GM15510 (cell line): Measurements from ENCODE around the gene SDCCAG8.

Experiments
- POLR2A ChIP-seq: IDR thresholded peaks from 3 replicates; pipeline ENCODE4 v1.6.1; 2011; ENCODE audit warnings: borderline replicate concordance; ENCODE audit not compliant: insufficient read length; ENCODE audit errors: extremely low read depth

SDCCAG8 gene

DNA sequence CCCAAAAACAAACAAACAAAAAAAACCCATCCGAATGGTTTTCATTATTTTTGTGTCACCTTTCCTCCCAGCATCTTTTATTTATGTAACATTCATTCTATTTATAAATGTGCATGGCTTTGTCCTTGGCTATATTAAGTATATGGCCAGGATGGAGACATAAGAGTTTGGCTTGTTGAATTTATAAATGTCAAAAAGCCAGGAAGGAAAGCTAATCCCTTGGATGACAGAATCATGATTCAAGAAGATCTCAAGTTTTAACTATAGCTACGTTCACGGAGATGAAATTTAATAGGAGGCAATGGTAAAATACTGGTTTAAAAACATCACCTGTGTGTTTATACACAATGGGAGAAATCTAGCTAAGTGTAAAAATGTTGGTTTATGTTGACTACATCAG is 5.7 kb upstream of the SDCCAG8 start:
- TF ChIP-seq POLR2A = no peak

DNA sequence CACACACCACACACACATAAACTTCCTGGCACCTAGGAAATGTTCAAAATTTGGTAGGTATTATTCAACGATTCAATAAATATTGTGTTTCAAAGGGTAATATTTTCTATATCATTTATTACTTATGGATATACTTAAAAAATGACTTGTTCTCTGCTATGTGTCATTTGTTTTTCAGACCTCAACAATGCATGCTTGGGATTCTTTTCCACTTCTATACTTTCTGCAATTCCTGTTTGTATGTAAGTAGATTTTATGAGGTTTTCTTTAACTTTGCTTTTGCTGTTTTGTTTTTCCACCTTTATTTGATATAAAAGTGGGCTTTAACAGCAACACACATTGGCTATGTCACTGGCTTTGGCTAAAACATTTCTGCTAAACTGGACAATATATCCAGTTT is 4.3 kb upstream of the SDCCAG8 start:
- no peak for TF ChIP-seq POLR2A

DNA sequence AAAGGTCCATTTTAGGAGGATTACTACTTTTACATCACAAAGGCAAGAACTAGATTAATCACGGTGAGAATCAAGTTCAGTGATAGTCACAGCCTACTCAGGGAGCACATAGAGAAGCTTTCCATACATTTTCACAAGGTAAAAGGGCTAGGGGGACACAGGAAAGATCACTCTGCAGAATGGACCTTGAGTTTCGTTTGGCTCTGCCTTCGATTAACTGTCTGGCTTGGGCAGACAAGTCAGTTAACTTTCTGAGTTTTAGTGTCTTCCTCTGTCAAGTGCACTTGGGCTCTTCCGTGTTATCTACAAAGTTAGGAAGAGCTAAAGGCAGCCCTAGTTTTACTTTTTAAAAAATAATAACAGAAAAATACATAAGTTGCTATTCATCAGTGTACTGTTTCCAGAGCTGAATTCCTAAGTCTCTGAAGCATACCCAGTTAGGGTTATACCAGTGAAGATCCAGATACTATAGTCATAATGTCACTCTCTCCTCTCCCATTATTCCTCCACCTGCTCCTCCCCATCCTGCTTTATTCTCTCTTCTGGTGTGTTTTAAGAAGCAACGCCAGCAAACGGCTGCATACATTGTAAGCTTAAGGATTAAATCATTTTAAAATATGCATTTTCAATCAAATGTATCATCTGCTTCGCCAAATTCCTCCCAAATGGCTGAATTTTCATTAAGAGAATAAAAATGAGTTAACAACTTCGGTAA is 2.5 kb upstream of the SDCCAG8 start:
- no peak for TF ChIP-seq POLR2A

DNA sequence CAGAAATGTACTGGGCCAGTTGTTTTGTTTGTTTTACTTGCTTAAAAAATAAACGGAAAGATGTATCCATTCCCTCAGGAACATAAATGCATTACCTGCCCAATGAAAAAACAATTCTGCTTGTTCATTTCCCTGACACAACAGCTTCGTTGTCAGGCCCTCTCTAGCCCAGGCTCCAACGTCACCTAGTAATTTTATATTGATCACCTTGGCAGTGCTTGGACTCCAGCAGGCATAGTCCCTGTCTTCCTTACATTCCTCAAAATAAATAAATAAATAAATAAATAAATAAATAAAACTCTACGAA is 2.0 kb upstream of the SDCCAG8 start:
- TF ChIP-seq POLR2A = no peak

DNA sequence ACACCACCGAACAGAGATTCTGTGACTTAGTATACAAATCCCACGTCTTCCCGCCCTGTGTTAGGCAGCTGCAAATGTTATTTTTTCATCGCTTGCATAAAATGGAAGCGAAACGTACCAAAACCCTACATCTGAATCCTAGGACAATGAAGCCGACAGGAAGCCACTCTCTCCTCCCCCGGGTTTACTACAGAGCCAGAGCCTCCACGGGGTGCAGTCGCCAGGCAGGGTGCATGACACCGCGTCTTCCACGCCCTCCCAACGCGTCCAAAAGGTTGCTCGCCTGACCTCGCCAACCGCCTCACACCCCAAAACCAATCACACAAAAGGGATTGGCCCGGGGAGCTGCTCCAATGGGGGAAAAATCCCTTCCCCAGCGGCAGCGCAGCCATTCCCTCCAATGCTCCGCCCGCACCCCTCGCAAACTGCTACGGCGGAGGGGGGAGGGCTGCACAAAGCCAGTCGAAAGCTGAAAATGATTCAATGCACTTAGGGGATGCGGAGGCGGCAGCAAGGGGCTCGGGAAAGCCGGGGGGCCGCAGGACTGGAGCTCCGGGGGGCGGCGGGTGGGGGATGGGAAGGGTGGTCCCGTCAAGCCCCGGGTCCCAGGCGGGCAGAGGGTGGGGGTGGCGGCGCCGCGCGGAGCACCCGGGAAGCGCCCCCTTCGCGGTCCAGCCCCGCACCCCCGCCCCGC is 1.5 kb upstream of the SDCCAG8 start:
- TF ChIP-seq POLR2A = no peak

DNA sequence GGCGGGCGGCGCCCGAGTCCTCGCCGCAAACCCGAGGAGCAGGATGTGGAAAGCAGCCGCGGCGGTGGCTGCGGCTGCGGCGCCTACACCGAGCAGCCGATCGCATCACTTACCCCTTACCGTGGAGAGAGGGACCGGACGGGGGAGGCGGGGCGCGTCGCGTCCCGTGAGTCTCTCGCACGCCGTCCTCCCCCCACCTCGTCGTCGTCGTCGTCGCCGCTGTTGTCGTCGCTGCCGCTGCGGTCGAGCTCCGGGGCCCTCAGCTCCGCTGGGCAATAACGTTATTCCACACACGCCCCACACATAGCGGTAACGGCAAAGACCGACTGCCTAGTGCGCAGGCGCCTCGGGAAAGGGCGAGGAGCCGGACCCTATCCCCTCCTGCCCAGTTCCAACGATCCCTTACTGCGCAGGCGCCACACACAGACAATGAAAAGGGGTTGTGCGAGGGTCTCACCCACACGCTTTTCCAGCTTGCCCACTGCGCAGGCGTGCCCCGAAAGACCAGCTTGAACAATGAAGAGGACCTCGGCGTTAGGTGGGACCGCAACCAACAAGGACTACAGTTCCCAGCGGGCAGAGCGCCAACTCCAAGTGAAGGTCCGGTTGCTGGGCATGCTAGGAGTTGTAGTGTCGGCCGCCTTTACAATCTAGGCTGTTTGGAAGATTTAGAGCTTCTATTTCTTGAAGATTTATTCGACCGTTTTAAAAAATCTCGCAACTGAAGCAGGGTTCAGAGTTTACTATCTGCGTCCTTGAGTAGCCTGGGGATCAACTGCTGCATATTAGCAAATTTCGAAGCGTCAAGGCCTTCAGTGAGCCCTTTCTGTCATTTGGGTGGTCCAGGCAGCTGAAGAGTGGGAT is 682 bp upstream of the SDCCAG8 start, which contains the start of gene CEP170:
Gene CEP170 (minus strand): TSS at position 355 of the 864 bp plus-strand sequence. CDS start 30,001 bp downstream, outside the sequence.
- TF ChIP-seq POLR2A = peak; percentile 69

DNA sequence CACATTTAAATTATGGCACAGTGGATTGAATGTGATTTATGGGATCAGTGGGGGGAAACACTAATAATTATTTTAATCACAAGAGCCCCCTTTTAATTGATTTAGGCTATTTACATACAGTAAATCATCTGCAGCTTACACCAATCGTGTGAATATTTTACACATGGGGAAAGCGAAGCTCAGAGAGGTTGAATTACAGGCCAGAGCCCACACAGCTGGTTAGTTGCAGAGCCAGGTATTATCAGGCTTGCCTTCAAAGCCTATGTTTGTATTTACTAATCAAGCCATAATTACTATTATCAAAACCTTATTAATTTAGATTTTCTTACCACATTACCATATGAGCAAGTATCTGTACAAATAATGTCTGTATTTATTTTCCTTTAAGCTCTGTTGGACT is 749 bp downstream of the SDCCAG8 start:
- TF ChIP-seq POLR2A = no peak

DNA sequence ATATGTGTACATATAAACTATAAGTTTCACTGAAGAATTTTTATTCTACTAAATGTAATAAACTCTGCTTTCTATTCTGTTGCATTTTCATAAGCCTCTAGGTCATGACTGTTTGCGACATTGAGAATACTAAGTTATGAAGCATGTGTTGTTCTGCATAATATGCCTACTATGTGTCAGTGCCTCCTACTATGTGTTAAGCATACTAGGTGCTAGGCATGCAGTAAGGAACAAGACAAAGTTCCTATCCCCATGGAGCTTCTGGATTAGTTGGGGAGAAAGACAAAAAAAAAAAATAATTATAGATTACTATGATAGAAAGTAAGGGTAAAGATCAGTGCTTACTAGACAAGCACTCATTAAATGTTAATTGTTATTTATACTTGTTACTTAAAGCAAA is 1.3 kb downstream of the SDCCAG8 start:
- TF ChIP-seq POLR2A = no peak

DNA sequence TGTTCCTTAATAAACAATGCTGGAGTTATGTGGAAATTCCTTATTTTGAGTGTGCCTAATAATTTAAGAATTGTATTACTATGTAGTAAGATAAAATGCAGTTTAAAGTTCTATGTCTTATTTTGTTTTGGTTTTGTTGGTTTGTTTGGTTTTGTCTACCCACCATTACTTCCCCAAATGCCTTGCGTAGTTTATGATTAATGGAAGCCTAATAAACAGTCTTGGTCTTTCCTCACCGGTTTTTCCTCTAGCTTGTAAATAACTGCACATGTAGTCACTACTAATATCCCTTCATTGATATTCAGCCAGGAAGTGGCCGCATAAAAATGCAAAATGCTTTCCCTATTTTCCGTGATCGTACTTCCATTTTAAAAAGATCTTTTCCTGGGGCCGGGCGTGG is 2.9 kb downstream of the SDCCAG8 start:
- no peak for TF ChIP-seq POLR2A

DNA sequence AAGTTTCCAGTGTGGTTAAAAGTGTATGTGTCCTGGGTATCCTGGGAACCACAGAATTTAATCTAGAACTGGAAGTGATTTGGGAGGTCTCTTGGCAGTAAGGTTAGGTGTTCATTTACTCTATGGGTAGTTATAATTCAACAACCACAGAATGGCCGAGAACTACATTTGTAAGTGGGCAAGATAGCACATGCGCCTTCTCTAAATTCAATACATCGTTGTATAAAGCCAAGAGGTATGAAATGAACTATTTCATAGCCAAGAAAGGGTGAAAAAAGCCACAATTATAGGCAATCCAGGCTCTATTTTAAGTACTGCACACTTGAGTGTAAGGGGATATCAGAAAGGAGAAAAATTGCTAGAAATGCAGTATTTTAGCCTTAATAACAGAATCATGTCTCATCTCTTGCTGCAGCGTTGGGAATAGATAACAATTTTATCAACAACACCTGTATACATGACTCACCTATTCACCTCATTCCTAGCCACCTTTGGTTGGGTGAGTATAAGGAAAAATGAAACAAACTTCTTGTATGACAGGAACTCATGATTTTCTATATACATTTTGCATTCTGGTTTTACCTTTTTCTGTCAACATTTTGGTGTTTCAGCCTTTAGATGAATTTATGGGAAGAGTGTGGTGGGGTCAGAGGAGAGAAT is 4.5 kb downstream of the SDCCAG8 start:
- no peak for TF ChIP-seq POLR2A

DNA sequence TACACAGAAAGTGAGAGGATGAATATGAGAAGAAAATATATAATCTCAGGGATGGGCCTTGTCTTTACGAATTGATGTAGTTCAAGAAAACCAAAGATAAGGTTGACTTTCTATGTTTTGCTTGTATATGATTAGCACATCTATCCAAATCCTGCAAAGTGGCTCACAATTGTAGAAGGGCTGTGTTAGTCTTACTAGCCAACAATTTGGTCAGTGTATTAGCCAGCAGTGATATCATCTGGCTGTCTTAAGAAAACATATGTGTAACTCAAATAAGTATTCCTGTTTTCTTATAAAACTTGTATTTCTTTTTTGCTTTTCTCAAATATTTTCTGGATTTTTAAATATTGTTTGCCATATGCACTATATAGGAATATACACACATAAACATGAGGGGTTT is 5.5 kb downstream of the SDCCAG8 start:
- no peak for TF ChIP-seq POLR2A

DNA sequence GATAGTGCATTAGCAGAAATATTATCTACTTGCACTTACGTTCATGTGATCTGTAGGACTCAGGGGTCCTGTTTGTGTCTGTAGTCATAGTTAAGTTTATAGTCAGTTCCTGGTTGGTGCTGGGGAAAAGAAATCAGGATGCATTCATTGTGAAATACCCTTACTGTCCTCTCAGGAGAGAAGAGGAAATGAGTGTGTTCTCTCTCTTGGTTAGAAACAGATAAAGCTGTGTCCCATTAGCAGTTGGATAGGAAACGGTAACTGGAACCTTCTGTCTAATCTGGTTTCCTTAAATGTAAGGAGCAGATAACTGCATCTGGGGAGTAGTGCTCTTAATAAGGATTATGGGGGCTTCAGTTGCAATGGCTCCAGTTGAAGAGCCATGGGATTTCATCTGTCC is 8.9 kb downstream of the SDCCAG8 start:
- TF ChIP-seq POLR2A = no peak

DNA sequence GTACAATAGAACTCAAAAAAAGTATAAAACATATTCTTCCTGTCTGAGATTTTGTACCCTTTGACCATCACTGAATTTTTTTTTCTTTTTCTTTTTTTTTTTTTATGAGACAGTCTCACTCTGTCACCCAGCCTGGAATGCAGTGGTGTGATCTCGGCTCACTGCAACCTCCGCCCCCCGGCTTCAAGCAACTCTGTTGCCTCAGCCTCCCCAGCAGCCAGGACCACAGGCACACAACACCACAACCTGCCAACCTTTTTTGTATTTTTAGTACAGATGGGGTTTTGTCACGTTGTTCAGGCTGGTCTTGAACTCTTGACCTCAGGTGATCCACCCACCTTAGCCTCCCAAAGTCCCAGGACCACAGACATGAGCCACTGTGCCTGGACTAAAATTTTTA is 10.4 kb downstream of the SDCCAG8 start:
- TF ChIP-seq POLR2A = no peak

DNA sequence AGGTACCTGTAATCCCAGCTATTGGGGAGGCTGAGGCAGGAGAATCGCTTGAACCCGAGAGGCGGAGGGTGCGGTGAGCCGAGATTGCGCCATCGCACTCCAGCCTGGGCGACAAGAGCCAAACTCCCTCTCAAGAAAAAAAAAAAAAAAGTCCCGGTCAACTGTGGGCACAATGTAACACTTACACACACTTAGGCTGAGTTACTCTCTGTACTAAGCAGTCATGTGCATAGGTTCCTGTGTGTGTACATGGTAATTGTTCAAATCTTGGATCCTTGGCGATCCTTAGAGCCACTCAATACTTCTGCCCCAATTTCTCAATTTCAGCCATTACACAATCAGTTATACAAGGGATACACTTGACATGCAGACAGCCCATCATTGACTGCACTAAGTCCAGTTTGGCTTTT is 11.6 kb downstream of the SDCCAG8 start:
- no peak for TF ChIP-seq POLR2A
